ENCODE data around the gene POTEB3. TPM values are rescaled to one million over a fixed set of nuclear protein-coding genes. Genes with fewer than 3 reads are reported as not detected.

POTEB3 gene
- total RNA-seq: not detected in 2 replicates

GRCh38 chr15:21440399-21440798 lies at the start of gene POTEB3:
POTEB3 (minus strand) TSS chr15:21440499; CDS start chr15:21440011, 488 bp downstream.

Data from myometrial cell (primary cell).